Measurements from ENCODE around the gene KIAA1614.

The KIAA1614 gene

GRCh38 chr1:180945551-180945950 is 32.9 kb downstream of the KIAA1614 start:
- CTCF ChIA-PET = interaction anchor here (0.8 to 2.2 kb wide), 3 partner anchors 11 to 197 kb away, joined by 3 to 6 read pairs (median 3); no protein-coding TSS in a partner anchor
- POLR2A ChIA-PET = no interaction called here
- DNase-seq (ENCODE audit: extremely low spot score) = no peak
- TF ChIP-seq, protein P1, sequence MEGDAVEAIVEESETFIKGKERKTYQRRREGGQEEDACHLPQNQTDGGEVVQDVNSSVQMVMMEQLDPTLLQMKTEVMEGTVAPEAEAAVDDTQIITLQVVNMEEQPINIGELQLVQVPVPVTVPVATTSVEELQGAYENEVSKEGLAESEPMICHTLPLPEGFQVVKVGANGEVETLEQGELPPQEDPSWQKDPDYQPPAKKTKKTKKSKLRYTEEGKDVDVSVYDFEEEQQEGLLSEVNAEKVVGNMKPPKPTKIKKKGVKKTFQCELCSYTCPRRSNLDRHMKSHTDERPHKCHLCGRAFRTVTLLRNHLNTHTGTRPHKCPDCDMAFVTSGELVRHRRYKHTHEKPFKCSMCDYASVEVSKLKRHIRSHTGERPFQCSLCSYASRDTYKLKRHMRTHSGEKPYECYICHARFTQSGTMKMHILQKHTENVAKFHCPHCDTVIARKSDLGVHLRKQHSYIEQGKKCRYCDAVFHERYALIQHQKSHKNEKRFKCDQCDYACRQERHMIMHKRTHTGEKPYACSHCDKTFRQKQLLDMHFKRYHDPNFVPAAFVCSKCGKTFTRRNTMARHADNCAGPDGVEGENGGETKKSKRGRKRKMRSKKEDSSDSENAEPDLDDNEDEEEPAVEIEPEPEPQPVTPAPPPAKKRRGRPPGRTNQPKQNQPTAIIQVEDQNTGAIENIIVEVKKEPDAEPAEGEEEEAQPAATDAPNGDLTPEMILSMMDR (IDR thresholded peaks at IDR 0.05; ENCODE audit: control extremely low read depth, extremely low read depth, low read depth, missing control alignments) = no peak

DNA sequence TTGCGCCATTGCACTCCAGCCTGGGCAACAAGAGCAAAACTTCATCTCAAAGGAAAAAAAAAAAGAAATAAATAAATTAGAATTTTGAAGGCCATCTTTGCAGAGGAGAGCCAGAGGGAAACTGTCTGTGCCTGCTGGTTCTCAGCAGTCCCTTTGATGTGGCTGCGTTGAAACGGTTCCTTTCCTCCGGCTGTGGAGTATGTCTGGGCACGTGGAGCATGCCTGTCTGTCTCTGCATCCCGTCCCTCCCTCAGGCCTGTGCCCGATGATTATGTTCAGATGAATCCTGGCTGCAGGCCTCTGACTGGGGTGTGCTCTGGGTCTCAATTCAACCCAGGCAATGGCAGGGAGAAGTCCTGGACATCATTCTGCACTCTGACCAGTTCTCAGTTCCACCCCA is 33.4 kb downstream of the KIAA1614 start:
- no peak for DNase-seq (ENCODE audit: extremely low spot score)
- ChIA-PET CTCF (interaction anchor here (0.8 kb wide), 1 partner anchor 197 kb away, joined by 3 read pairs; no protein-coding TSS in a partner anchor), POLR2A (no interaction called here)
- TF ChIP-seq, protein P1 (IDR thresholded peaks at IDR 0.05; ENCODE audit: control extremely low read depth, extremely low read depth, low read depth, missing control alignments) = no peak

DNA sequence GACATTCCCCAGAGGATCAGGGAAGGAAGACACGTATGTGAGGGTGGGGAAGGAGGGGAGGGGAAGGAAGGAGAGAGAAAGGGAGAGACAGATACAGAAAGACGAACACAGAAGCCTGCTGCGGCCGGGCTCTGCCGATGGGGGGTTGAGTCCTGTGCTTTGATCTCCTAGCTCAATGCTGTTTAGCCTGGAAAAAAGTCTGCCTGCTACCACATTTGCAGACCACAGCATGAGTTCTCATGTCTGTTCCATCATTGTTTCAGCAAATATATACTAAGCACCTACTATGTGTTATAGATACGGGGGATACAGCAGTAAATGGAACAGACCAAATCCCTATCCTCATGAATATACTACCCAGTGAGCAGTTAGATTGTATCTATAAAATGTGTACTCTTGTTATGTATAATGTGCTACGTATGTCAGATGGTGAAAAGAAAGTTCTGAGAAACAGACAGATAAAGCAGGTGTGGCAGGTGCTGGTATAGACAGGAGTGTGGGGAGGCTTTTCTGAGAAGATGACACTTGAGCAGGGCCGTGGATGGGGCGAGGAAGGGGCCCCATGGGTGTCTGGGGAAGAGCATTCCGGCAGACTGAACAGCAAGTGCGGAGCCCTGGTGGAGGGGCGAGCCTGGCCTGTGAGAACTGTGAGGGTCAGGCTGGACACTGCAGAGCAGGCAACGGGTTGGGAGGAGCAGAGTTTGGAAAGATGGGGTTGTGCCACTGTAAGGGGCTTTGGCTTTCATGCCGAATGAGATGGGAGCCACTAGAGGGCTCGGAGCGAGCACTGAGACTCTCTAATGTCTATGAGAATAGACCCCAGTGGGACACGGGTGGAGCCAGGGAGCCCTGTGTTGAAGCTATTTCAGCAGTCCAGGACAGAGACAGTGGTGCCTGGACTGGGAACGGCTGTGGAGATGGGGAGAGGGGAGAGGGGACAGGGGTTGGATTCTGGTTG is 34.1 kb downstream of the KIAA1614 start:
- DNase-seq (ENCODE audit: extremely low spot score) = no peak
- ChIA-PET CTCF (no interaction called here), POLR2A (no interaction called here)
- TF ChIP-seq, protein P1 (IDR thresholded peaks at IDR 0.05; ENCODE audit: control extremely low read depth, extremely low read depth, low read depth, missing control alignments) = no peak

GRCh38 chr1:180947499-180947885 is 34.8 kb downstream of the KIAA1614 start:
- ChIA-PET POLR2A (no interaction called here), CTCF (no interaction called here)
- TF ChIP-seq, protein P1 (IDR thresholded peaks at IDR 0.05; ENCODE audit: control extremely low read depth, extremely low read depth, low read depth, missing control alignments) = no peak
- DNase-seq (ENCODE audit: extremely low spot score) = no peak

DNA sequence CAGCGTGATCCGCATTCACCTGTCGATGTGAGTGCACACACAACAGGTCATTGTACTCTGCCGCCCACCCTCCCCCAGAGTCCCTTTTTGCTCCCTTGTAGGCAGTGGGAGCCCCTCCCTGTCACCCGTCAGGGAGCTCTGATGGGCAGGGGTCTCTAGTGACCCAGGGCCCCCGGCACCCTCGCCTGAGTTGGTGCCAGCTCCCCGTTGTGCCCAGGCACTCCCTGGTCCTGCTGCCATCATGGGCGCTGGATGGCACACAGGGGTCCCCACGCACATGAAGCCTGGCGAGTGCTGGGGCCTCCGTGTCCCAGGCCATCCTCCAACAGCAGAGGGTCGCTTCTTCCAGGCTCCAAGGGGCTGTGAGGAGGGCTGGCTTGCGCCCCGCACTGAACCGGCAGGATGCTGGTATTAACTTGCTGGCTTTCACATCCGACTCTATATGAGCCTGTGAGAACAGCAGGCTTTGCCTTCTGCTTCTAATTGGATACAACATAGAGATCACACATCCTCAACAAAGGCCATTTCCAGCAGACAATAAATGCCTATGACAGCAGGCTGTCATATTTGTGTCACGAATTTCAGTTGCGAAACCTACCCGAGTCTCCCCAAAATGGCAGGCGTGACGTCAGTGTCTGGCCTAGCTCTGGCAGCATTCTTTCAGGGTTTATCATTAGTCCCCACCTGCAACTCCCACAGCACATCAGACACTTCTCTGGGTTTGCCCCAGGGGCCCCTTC is 35.4 kb downstream of the KIAA1614 start:
- DNase-seq (ENCODE audit: extremely low spot score) = no peak
- CTCF ChIA-PET = no interaction called here
- POLR2A ChIA-PET = no interaction called here
- TF ChIP-seq, protein P1 (IDR thresholded peaks at IDR 0.05; ENCODE audit: control extremely low read depth, extremely low read depth, low read depth, missing control alignments) = no peak
